Right ventricle myocardium inferior (tissue), 1 donor: ENCODE results near the gene GIMAP4. TPM values are rescaled to one million over a fixed set of nuclear protein-coding genes. Genes with fewer than 3 reads are reported as not detected.
"Not testable (repeated sequence)": the region's sequence is repeated elsewhere in the genome, so short reads cannot be mapped to it uniquely, and the experiment has no call there.

Source experiments
- ATAC-seq: fragments of 200-7000 bp; cut with Tn5 transposase; one replicate; pipeline ENCODE4 v1.9.1; 2020; ENCODE audit warnings: mild to moderate bottlenecking, moderate library complexity
- DNase-seq: peaks from one replicate; pipeline ENCODE4 v3.0.0; 2021; ENCODE audit errors: missing footprints
- intact Hi-C: fragments of 100-400 bp; cut with DNase I; formaldehyde crosslinking; loops from one replicate; pipeline ENCODE4 v1.11.0; 2022
- long read RNA-seq: library from polyadenylated mRNA; unstranded; transcript quantifications from one replicate; pipeline ENCODE4 v2.0.0, GENCODE V29; 2021
- total RNA-seq: library from RNA; stranded (reverse); fragmentation: NEBNext Ultra II Directional; extraction: Animal tissue kit (Norgen Biotek cat#: 25700); gene quantifications from one replicate; pipeline ENCODE4 v1.2.1, GENCODE V29; 2021
- donor health status: DM: no; HTN: yes; CAD: no; lungs with severe emphysema.

Gene GIMAP4
- total RNA-seq = 38.4 TPM
- long read RNA-seq, transcript GIMAP4-201 (3 exons, 2,060 nt) = major isoform, 17 of 20 reads
- long read RNA-seq, partial matches to known transcripts = 0 of 20 reads
- long read RNA-seq, other reads (novel, unspliced or antisense) = 1 of 20 reads

GRCh38 chr7:150567169-150567568 is at the start of gene GIMAP4:
Gene GIMAP4, plus strand, starts transcription at chr7:150567390. Its CDS starts 2,512 bp downstream, at chr7:150569902.
- intact Hi-C loops = loop anchor here (5.0 kb wide), 2 partner anchors 50 to 115 kb away; partner anchors contain the start of gene GIMAP8

GRCh38 chr7:150519310-150519709 is 47.9 kb upstream of the GIMAP4 start:
- DNase-seq (no peak), ATAC-seq (no peak)
- intact Hi-C loops = loop anchor here (5.0 kb wide), 2 partner anchors 48 to 113 kb away; partner anchors contain the start of genes GIMAP4 and GIMAP6

More at GRCh38 chr7:150567169-150567568, at the start of gene GIMAP4:
- DNase-seq (no peak), ATAC-seq (peak; percentile 71)

- DNase-seq (no peak), ATAC-seq (no peak)
- intact Hi-C loops = no loop called here
These were observed 47.0 kb upstream of the GIMAP4 start for GRCh38 chr7:150520145-150520544.

DNA sequence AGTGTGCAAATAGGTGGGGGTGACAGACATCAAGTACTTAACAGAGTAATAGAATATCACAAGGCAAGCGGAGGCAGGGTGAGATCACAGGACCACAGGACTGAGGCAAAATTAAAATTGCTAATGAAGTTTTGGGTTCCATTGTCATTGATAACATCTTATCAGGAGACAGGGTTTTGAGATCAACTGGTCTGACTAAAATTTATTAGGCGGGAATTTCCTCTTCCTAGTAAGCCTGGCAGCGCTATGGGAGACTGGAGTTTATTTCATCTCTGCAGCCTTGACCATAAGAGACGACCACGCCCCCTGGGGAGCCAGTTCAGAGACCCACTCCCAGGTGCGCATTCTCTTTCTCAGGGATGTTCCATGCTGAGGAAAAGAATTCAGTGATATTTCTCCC is 44.3 kb upstream of the GIMAP4 start:
- intact Hi-C loops, DNase-seq, ATAC-seq: not testable (repeated sequence)

DNA sequence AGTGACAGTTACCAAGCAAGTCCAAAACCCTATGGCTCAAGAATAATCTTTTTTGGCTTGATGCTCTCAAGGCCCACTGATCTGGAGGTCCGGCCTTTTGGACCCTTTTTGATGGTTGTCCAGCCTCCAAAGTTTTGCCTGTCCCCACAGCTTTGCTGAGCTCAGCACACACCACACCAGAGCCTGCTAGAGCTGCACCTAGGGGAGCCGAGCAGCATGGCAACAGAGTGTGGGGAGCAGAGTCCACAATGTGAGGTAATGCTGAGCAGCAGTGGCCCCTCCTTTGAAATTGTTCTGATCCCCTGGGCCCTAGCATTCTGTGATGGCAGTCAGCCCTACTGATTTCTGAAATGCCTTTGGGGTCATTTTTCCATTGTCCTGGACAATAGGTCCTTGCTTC is 43.2 kb upstream of the GIMAP4 start:
- DNase-seq (no peak), ATAC-seq (no peak)
- intact Hi-C loops = no loop called here

DNA sequence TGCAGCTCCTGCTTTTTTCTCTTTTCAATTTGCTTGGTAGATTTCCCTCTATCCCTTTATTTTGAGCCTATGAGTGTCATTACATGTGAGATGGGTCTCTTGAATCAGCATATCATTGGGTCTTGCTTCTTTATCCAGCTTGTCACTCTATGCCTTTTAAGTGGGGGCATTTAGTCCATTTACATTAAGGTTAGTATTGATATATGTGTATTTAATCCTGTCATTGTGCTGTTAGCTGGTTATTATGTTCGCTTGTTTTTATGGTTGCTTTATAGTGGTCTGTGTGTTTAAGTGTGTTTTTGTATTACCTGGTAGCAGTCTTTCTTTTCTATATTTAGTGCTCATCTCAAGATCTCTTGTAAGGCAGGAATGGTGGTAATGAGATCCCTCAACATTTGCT is 35.5 kb upstream of the GIMAP4 start:
- no peak for ATAC-seq
- intact Hi-C loops = no loop called here

GRCh38 chr7:150538259-150538658 is 28.9 kb upstream of the GIMAP4 start:
- DNase-seq (no peak), ATAC-seq (no peak)
- intact Hi-C loops = no loop called here

More for the DNA sequence above, 35.5 kb upstream of the GIMAP4 start:
- no peak for DNase-seq

GRCh38 chr7:150553163-150553562 is 14.0 kb upstream of the GIMAP4 start:
- intact Hi-C loops = no loop called here
- no peak for ATAC-seq
- no peak for DNase-seq

DNA sequence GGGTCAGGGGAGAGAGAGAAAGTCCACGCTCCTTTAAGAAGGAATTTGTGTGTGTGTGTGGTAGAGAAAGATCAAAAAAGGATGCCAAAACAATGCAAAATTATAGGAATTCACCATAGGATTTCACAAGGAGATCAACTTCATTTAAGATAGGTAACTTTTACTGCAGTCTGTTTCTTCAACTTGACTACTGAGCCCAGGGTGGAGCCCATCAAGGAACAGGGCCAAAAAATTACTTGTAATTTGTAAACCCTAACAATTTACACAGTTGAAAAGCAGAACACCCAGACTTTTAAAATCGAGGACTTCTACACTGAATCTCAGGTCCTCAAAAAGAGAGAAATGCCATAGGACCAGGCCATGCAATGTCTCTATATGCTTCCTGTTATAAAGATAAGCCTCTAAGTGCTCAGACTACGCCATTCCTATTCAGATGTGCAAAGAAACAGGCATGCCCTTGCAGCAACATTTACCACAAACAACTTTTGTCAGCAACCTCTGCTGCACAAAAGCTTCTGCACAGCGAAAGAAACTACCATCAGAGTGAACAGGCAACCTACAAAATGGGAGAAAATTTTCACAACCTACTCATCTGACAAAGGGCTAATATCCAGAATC is 10.6 kb upstream of the GIMAP4 start:
- peak; percentile 59 for ATAC-seq
- intact Hi-C loops = no loop called here

DNA sequence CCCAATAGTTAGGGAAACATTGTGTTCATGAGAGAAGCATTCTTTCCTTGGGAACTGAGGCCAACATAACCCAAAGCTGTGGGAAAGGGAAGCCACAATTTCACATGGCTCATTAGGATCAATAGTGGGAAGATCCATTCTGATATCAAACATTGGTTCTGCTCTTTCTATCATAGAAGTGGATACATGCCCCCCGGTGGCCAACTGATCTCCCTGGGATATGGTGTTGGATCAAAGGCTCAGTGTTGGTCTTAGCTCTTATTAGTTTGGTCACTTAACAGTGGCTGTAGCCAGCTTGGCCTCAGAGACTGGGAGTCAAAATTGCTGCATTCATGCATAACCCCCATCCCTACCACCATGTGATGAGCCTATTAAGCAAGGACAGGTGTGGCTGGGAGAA is 6.7 kb upstream of the GIMAP4 start:
- intact Hi-C loops = no loop called here
- ATAC-seq (no peak), DNase-seq (no peak)

More for the DNA sequence above, 10.6 kb upstream of the GIMAP4 start:
- DNase-seq = no peak

DNA sequence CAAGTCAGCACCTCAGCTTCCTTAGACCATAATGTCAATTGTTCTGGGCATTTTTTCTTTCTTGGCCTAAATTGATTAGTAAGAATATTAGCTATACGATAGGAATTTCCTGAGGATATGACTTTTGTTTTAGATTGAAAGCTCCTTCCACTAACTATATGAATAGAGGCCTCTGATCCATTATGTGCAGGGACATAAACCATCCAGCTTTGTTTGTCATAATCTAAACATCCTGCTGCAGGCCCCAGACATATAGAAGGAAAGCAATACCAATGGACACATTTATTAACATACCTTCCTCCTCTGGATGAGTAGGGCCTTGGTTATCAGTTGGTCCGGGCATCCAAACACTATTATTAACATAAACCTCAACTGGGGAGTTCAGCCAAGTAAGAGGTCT is 4.3 kb upstream of the GIMAP4 start:
- ATAC-seq (no peak), DNase-seq (no peak)
- intact Hi-C loops = no loop called here

GRCh38 chr7:150564006-150564405 is 3.2 kb upstream of the GIMAP4 start:
- ATAC-seq (no peak), DNase-seq (no peak)
- intact Hi-C loops = no loop called here

- ATAC-seq (no peak), DNase-seq (no peak)
- intact Hi-C loops = no loop called here
These were observed 2.6 kb upstream of the GIMAP4 start for GRCh38 chr7:150564566-150564965.

- intact Hi-C loops = loop anchor here (5.0 kb wide), 2 partner anchors 48 to 113 kb away; partner anchors contain the start of gene GIMAP8
- DNase-seq (no peak), ATAC-seq (no peak)
These were observed 2.0 kb upstream of the GIMAP4 start for GRCh38 chr7:150565239-150565638.

DNA sequence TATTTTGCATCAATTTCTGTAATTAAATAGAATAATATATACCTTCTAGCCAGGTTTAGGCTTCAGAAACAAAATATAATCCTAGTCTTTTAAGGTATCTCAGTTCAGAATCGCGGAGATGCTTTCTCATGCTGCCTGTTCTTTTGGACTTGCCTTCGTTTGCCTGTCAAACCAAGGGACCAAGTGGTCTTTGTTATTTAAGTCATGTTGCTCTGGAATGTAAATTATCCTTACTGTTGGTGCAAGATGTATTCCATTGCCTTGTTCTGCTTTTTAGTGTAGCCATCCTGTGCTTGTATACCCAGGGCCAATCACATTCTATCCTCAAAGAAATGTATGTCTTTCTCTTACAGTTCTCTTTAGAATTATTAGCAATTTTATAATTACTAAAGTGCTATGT is 1.1 kb upstream of the GIMAP4 start:
- intact Hi-C loops = loop anchor here (5.0 kb wide), 2 partner anchors 49 to 114 kb away; partner anchors contain the start of gene GIMAP8
- DNase-seq (no peak), ATAC-seq (no peak)

DNA sequence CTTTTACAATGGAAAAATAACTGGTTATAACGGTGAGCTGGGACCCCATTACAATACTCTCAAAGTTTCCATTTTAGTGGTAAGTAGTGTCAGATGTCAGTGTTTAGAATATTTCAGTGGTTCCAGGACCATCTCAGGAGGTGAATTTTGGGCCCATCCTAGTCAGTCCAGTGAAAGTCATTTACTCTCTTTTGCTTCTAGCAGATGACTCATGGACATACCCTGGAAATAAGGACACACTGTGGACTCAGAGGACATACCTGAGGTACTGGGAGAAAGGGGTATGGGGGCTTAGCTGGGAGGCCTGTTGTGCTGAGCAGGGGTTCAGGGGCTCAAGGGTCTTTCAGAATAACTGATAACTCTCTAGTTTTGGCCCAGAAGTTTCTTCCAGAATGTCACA is 618 bp upstream of the GIMAP4 start:
- ATAC-seq (no peak), DNase-seq (no peak)
- intact Hi-C loops = loop anchor here (5.0 kb wide), 2 partner anchors 49 to 114 kb away; partner anchors contain the start of gene GIMAP8

DNA sequence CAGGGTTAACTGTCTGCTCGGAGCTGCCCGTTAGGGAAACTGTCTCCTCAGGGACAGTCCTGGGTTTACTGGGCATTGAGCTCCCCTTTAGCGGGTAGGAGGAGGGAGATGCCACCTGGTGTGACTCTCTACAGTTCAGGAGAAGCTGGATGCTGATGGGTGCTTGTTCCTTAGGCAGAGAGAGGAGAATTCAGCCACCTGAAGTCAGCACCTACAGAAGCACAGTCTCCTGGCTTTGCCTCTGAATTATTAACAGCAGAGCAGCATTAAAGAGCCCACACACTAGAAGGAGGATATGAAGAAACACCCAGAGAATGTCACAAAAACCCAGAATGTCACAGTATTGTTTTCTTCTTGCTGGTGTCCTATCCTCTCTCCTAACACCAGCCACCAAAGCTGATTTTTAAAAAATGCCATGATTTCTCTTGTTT is 696 bp downstream of the GIMAP4 start:
- DNase-seq (no peak), ATAC-seq (no peak)
- intact Hi-C loops = loop anchor here (5.0 kb wide), 2 partner anchors 51 to 116 kb away; partner anchors contain the start of gene GIMAP8

DNA sequence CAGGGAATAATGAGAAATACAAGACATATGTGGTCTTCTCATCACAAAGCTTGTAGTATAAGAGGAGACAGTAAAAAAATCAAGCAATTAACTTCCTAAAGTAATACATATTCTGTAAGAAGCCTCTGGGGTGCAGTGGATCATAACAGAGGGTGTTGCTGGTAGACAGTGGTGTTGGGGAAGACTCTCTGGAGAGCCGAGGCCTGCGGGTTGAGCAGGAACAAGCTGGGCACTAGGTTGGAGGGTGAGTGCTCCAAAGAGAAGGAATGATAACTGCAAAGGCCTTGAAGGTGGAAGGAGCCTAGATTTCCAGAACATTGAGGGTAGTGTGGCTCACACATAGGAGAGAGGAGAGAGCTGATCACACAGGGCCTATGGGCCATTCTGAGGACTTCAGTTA is 1.5 kb downstream of the GIMAP4 start:
- ATAC-seq (peak; percentile 44), DNase-seq (no peak)
- intact Hi-C loops = loop anchor here (5.0 kb wide), 2 partner anchors 51 to 116 kb away; partner anchors contain the start of gene GIMAP8

GRCh38 chr7:150569245-150569955 is 2.2 kb downstream of the GIMAP4 start:
- intact Hi-C loops = loop anchor here (5.0 kb wide), 2 partner anchors 52 to 117 kb away; partner anchors contain the start of gene GIMAP8
- ATAC-seq (no peak), DNase-seq (no peak)
